Stimulated activated CD4-positive, alpha-beta T cell treated with anti-CD3 and anti-CD28 coated beads, Interleukin-1b, Interleukin-23, amount 100 ng/mL, for 1 hour (primary cell): ENCODE results near the gene SYF2.

Experiments used
- DNase-seq, 2 donors: peaks; one replicate each; pipeline ENCODE4 v3.0.0-alpha.2; 2020; ENCODE audit warnings: low read depth in 2 of 2

SYF2 gene

GRCh38 chr1:25184001-25184762 lies 48.1 kb downstream of the SYF2 start:
- no peak for DNase-seq

GRCh38 chr1:25183126-25183980 lies 48.9 kb downstream of the SYF2 start:
- DNase-seq, result no peak

GRCh38 chr1:25182629-25183028 lies 49.7 kb downstream of the SYF2 start:
- no peak for DNase-seq

- no peak for DNase-seq
Measured at GRCh38 chr1:25180996-25181395, 51.3 kb downstream of the SYF2 start.

GRCh38 chr1:25178917-25179561 lies 53.3 kb downstream of the SYF2 start:
- no peak for DNase-seq

GRCh38 chr1:25174730-25175612 lies 57.3 kb downstream of the SYF2 start:
- DNase-seq, result no peak

GRCh38 chr1:25174363-25174729 lies 58.0 kb downstream of the SYF2 start:
- DNase-seq, result no peak

GRCh38 chr1:25173809-25174340 lies 58.4 kb downstream of the SYF2 start:
- DNase-seq, result no peak
